ENCODE measurements around the gene KCNIP3. TPM values are rescaled to one million over a fixed set of nuclear protein-coding genes. Genes with fewer than 3 reads are reported as not detected.

The KCNIP3 gene
- total RNA-seq, 1 donor from 2014 or later, result 7.2 TPM

DNA sequence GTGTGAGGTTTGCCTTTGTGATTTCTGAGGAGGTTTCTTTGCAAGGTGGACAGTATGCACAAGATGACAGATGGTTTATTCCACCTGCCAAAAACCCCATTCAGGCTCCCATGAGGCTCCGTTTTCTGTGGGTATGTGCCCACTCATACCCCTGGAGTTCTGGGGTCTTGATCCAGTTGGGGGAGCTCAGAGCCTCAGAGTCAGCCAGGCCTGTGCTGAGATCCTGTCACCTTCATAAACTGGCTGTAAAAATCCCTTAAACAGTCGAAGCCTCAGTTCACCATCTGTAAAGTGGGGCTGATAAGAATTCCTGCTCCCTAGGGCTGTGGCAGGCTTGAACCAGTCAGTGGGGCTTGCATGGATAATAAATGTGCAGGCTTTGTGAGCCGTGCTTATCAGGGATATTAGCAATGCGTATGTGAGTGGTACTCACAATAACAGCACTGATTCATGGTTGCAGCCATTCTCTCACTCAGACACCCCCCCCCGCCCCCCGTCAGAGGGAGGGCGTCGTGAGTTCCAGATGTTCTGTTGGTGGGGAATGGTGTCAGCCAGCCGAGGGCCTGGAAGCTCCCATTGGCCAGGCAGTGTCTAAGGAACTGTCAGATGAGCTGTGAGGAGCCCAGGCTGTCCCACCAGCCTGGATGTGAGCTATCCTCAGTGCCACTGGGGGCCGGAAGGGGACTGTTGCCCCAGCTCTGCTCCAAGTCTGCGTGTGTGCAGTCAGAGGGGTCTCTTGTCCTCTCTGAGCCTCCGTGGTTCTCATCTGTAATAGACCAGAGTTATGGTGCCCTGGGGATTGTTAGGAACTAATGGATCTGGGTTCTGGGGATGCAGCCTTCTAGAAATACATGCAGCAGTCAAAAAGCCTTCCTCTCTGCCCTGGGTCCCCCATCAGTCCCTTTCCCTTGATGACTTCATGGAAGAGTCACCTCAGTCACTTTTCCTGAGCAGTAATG is 51.7 kb downstream of the KCNIP3 start:
- Histone ChIP-seq H3K4me3 (ENCODE audit: low read depth, low read length) (no peak overlapping the region), H3K27me3 (ENCODE audit: control insufficient read depth, insufficient read depth, low read length) (no peaks in the 10 kb centered on the region), H3K36me3 (ENCODE audit: control insufficient read depth, insufficient read depth, low read length) (no peaks in the 10 kb centered on the region)
- TF ChIP-seq, protein P1, sequence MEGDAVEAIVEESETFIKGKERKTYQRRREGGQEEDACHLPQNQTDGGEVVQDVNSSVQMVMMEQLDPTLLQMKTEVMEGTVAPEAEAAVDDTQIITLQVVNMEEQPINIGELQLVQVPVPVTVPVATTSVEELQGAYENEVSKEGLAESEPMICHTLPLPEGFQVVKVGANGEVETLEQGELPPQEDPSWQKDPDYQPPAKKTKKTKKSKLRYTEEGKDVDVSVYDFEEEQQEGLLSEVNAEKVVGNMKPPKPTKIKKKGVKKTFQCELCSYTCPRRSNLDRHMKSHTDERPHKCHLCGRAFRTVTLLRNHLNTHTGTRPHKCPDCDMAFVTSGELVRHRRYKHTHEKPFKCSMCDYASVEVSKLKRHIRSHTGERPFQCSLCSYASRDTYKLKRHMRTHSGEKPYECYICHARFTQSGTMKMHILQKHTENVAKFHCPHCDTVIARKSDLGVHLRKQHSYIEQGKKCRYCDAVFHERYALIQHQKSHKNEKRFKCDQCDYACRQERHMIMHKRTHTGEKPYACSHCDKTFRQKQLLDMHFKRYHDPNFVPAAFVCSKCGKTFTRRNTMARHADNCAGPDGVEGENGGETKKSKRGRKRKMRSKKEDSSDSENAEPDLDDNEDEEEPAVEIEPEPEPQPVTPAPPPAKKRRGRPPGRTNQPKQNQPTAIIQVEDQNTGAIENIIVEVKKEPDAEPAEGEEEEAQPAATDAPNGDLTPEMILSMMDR (IDR thresholded peaks at IDR 0.05; ENCODE audit: insufficient read depth, low read length, poor library complexity, severe bottlenecking), result no peak
- DNase-seq (ENCODE audit: low read depth), result no peak

DNA sequence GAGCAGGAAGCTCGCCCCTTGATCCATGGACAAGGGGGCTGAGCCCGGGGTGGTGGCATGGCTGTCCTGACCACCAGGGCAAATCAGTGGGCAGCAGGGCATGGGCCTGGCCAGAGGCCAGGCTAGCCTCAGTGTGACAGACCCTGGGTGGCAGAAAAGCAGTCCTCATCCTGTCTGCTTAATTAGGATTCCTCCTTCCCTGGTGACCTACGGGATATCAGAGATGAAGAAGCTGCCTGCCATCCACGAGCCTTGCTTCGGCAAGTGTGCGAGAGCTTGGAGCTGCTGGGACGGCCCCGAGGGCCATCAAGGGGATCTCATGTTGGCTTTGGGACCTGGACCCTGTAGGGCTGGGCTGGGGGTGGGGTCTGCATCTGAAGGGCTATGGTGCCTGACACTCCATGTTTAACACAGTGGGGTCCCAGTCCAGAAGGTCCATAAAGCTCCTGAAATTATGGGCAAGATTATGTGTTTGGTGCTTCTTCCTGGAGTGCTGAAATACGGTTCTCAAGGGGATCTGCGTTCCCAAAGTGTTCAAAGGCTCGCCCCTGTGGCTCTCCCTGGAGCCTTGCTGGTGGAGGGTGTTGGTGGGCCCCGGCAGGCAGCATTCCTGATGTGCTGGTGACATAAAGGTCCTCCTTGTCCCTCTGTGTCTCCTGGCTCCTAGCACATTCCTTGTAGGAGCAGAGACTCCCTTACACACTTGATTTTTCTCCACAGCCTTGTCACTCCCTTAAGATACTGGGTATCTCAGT is 52.6 kb downstream of the KCNIP3 start:
- Histone ChIP-seq H3K27me3 (ENCODE audit: control insufficient read depth, insufficient read depth, low read length) (no peaks in the 10 kb centered on the region), H3K4me3 (ENCODE audit: low read depth, low read length) (no peak overlapping the region), H3K36me3 (ENCODE audit: control insufficient read depth, insufficient read depth, low read length) (no peaks in the 10 kb centered on the region)
- TF ChIP-seq, protein P1 (IDR thresholded peaks at IDR 0.05; ENCODE audit: insufficient read depth, low read length, poor library complexity, severe bottlenecking), result no peak
- DNase-seq (ENCODE audit: low read depth), result no peak

DNA sequence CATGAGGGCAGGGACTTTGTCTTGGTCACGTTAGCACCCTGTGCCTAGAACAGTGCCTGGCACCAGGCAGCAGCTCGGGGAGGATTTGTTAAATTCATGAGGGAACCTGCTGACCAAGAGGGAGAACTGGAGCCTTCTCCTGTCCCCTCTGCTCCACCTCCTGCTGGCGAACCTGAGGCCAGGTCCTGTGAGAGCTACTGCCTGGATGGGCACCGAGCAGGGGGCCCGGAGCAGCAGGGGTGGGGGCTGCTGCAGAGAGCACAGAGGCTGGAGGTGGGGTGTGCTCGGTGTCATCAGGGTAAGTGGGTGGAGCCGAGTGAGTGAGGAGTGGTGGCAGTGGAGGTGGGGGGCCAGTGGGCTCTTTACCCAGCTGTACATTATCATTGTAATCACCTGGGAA is 53.2 kb downstream of the KCNIP3 start:
- TF ChIP-seq, protein P1 (IDR thresholded peaks at IDR 0.05; ENCODE audit: insufficient read depth, low read length, poor library complexity, severe bottlenecking), result no peak
- Histone ChIP-seq H3K36me3 (ENCODE audit: control insufficient read depth, insufficient read depth, low read length) (no peaks in the 10 kb centered on the region), H3K27me3 (ENCODE audit: control insufficient read depth, insufficient read depth, low read length) (no peaks in the 10 kb centered on the region), H3K4me3 (ENCODE audit: low read depth, low read length) (no peak overlapping the region)
- no peak for DNase-seq (ENCODE audit: low read depth)

DNA sequence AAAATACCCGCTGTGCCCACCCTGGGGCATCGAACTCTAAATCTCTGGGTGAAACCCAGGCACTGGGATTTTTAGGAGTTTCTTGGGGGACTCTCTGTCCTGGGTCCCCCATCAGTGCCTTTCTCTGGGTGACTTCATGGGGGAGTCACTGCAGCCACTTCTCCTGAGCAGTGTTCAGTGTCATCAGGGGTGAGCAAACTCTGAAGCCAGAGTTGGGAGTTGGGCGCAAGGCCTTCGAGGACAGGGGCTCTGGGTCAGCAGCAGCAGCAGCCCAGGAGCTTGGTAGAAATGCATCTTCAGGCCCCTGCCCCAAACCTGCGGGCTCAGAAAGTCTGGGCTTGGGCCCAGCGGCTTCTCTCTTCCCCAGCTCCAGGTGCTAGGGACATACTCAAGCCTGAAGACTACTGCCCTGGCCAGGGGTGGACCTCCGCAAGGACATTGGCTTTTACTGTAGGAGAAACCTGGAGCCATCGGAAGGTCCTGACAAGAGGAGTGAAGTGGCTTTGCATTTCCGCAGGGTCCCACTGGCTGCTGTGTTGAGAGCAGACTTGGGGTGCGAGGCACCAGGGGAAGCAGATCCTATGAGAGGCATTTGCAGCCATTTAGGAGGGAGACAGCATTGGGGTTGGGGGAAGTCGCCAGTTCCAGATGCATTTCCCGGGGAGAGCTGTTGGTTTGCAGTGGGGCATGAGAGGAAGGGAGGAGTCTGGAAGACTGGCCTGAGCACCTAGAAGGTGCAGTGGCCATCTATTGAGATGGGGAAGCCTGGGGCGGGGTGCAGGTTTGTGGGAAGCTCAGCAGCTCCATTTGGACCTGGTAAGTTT is 53.8 kb downstream of the KCNIP3 start:
- TF ChIP-seq, protein P1 (IDR thresholded peaks at IDR 0.05; ENCODE audit: insufficient read depth, low read length, poor library complexity, severe bottlenecking), result no peak
- no peak for DNase-seq (ENCODE audit: low read depth)
- Histone ChIP-seq H3K27me3 (ENCODE audit: control insufficient read depth, insufficient read depth, low read length) (no peaks in the 10 kb centered on the region), H3K36me3 (ENCODE audit: control insufficient read depth, insufficient read depth, low read length) (no peaks in the 10 kb centered on the region), H3K4me3 (ENCODE audit: low read depth, low read length) (no peak overlapping the region)

DNA sequence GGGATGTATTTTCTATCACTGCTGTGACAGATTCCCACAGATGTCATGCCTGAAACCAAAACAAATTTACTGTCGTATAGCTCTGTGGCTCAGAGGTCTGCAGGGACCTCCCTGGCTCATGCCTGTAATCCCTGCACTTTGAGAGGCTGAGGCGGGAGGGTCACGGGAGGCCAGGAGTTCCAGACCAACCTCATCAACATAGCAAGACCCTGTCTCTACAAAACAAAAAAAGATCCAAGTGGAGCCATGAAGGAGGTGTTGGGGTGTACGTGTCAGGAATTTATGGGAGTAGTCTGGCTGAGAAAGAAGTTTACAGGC is 54.4 kb downstream of the KCNIP3 start:
- H3K27me3 ChIP-seq (ENCODE audit: control insufficient read depth, insufficient read depth, low read length), result no peaks in the 10 kb centered on the region
- DNase-seq (ENCODE audit: low read depth), result no peak
- no peak overlapping the region for H3K4me3 ChIP-seq (ENCODE audit: low read depth, low read length)
- TF ChIP-seq, protein P1 (IDR thresholded peaks at IDR 0.05; ENCODE audit: insufficient read depth, low read length, poor library complexity, severe bottlenecking), result no peak
- H3K36me3 ChIP-seq (ENCODE audit: control insufficient read depth, insufficient read depth, low read length), result no peaks in the 10 kb centered on the region

Data from kidney epithelial cell (primary cell).